CD4-positive, alpha-beta T cell treated with Interferon alpha-2 for 1 hour (primary cell): ENCODE measurements around the gene POU2F1.
A peak's percentile ranks its signal among the peaks of the same experiment; 100 is the strongest.
"Not testable (repeated sequence)": the region's sequence is repeated elsewhere in the genome, so short reads cannot be mapped to it uniquely, and the experiment has no call there.

Source experiments
- DNase-seq, 2 donors: peaks; one replicate each; pipeline ENCODE4 v3.0.0-alpha.2; 2020 to 2022

The POU2F1 gene

DNA sequence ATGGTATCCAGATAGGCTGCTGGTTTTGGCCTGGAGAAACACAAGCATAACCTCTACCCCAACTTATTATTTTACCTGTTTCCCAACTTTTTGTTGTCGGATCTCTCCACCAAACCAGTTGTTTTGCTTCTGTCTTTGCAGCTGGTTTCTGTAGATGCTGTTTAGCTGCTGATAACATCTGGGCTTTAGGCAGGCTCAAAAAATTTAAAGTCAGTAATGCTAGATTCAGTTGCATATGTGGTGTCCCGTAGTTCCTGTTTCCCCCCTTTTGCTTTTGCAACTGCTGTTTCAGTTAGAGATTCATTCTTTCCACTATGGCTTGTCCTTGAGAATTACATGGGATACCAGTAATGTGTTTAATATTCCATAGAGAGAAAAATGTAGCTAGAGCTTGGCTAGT lies 98.5 kb downstream of the POU2F1 start:
- not testable (repeated sequence) for DNase-seq

DNA sequence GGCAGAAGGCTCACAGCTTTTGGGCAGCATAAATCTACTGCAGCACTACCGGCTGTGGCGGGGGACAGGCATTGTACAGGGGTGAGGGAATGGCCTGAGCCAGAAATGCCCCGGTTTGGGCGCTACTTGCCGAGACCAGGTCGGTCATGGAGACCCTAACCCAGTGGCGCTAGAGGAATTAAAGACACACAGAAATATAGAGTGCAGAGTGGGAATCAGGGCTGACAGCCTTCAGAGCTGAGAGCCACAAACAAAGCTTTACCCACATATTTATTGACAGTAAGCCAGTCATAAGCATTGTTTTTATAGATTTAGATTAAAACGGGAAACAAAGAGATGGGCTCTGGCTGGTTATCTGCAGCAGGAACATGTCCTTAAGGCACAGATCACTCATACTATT lies 101.8 kb downstream of the POU2F1 start:
- no peak for DNase-seq

DNA sequence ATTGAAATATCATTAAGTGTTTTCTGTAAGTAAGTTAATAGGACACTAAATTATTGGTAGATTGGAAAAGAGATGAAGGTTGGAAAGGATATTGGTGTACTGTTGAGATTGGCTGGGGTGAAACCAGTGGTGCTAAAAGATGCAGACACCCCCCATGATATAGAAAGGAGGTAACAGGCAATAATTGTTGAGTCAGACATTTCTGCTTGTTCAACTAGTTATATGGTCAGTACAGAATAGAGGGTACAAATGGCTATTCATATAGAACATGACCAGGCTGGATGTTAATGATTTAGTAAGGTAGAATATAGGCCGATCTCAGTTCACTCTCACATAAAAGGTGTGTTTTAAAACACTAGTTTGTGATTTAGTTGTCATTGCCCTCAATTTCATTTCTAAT lies 104.5 kb downstream of the POU2F1 start:
- DNase-seq: no peak

DNA sequence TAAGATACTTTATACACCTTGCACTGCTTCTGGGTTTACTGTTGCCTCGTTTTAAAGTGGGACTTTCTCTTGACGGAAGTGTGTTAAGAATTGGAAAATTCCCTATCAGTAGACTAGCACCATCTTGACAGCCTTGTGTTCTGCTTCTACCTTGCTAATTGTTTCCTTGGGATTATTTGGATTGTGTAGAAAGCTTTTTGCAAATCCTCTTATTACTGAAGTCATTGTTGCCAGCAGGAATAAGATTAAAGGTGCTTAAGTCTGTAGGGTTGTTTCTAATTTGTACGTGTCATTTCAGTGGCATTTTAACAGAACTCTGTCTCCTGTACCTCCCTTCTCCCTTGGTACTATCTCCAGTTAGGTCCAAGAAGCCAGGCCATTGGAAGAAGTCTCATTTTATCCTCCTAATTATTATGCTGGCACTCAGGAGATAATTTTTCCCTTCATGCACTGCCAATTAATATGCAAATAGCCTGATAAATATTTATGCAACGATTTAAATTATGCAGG lies 107.7 kb downstream of the POU2F1 start:
- no peak for DNase-seq

DNA sequence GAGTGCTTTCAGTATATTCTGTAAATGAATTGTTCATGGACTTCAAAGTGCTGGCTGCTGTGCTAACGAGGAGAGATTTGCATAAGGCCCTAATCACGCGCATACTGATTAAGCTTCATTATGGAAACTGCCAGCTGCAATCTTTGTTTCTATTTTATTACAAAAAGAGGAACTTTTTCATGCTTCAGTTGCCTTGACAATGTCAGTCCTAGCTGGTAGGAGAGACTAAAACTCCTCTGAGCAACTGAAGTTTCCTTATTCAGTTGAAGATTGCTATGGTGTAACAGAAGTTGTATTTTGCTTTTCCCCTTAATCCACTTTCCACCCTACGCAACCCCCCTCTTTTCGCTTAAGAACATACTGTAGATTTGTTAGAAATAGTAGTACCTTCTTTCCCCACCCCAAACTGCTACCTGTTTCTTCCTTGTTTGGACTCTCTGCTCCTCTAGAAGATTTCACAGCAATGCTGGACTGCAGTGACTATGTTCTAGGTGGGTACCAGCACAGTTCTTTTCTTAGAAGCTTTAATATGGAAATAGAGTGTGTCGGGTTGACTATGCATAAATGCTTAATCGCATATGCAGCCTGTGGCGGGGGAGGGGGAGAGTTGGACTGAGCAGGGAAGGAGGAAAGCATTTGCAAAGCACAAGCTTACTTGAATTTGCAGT lies 108.3 kb downstream of the POU2F1 start:
- DNase-seq: peak in 1 of 2 donors; percentile 13

DNA sequence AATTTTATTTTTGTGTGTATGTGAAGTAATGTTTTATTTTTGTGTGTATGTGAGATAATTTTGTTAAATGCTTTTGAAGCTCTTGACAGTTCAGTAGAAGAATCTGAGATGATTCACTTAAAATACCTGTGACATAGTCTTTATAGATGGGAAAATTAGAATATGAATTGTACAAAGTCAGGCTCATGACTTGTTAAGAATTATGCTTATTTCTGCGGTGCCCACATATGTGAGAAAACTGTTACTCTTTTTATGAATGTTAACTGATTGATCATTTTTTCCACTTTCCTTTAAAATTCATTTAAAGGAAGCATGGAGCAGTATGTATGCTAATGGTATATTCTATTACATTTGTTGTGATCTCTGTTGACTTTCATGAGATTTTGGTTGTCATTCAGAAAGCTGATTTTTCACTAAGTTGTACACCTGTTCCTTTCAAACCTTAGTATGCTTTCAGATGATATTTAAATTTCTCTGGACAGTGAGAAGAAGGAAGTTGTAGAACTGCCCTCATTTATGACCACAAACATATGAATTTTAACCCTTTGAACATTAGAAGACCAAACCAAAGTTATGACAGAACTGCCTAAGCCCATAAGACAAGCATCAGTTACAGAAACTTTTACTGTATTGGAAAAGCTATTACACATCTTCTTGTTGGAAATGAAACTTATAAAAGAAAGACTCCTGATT lies 110.1 kb downstream of the POU2F1 start:
- no peak for DNase-seq

DNA sequence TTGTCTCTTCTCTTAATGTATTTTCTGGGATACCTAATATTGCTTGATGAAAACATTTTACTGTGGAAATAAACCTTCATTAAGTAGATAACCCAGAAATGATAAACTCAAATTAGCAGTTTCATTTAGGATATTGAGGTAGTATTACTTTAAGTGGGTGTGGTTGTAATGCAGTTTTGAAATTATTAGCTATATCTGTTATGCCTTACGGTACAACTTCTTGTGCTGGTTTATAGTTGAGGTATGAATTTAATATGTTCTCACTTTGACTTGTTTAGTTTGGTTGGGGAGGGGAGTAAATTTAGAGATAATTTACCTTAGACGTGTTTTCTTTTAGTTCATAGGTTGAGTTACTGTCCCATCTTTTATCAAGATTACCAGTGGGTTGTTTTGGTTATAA lies 111.0 kb downstream of the POU2F1 start:
- DNase-seq: no peak

DNA sequence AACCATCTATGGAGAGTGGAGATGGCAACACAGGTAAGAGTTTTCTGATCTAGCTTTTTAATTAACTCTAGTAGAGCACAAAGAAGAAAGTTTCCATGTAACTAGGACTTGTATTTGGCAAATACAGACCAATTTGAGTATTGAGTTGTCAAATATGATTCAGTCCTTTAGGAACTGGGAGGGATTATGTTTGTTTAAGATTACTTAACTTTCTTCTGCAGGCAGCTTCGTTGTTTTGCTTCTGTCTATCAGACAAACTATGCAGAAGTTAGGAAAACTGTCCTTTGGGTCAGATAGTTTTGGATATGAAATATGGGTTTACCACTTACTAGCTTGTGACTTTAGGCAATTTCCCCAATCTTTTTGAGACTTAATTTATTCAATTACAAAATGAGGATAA lies 111.8 kb downstream of the POU2F1 start:
- DNase-seq: no peak

DNA sequence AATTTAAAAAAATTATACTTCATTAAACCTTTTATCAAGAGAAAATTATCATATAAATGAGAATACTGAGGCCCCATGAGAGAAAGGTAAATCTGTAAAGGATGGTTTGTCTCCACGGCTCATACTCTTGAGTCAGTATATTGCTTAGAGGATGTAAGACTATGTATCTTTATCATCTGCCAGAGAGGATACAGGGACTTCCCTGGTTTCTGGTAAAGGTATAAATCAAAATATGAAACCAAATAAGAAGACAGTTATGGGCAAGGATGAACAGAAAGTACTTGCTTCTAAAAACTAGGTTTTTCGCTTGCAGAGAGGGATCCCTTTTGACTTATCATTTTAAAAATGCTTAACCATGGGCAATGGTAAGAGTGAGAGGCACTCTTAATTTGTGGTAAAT lies 112.4 kb downstream of the POU2F1 start:
- DNase-seq: no peak

DNA sequence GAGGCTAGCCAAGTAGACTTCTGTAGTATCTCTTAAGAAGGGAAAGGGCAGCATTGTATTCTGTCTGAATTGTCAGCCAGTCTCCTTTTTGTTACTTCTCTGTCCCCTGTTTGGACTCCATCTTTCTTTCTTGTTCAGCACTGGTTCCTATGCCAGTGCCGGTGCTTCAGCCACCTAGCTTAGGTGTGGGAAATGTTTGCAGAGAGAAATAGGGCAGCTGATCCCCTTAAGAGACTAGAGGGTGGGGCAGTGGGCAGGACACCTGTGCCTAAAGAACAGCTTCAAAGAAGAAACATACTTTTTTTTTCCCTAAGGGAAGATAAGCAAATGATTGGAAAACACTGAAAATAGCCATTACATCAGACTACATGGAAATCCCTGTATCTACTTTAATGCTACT lies 113.0 kb downstream of the POU2F1 start:
- no peak for DNase-seq

DNA sequence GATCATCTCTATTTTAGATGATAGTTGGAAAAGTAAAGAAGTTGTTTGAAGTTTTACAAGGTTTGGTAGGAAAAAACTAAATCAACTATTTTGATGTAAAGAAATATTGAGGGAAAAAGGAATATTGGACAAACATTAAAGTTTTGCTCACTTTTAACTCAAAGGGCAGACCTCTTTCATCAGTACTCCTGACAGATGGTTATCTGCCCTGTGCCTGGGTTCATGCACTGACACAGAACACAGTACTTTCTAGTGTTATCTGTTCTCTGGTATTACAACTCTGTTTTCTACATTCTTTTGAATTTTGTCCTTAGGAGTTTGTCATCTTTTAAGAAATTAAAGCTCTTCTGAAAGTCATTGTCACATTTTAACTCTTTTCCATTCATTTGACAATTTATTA lies 118.7 kb downstream of the POU2F1 start:
- DNase-seq: no peak

DNA sequence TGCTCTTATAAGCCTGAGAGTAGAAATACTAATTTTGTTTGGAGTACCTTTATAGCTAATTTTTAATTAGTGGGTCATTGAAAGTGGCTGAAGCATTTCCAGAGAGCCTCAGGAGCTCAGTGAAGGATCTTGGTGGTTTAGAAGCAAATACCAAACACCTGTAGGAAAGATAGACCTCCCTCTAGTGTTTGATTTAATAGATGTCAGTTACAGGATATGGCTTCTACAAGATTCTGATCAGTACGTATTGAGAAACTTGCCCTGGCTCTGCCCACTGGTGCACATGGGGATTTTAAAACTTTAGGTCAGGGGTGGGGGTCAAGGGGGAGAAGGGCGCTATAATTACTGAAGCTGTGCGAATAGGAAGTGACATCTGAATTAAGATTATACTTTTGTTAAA lies 122.2 kb downstream of the POU2F1 start:
- DNase-seq: peak in 1 of 2 donors; percentile 24

DNA sequence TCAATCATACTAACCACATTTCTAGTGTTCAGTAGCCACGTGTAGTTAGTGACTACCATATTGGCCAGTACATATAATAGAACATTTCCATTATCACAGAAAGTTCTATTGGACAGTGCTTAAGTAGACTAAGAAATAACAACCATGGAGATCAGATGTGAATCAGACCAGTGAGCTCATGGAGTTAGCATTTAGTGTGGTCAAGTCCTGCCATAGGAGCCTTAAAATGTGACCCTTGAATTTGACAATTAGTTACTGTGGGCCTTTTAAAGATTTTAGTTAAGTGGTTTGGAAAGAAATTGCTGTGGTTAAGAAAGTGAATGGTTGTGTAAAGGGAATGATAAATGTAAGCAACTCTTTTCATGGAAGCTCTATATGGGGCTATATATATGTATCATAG lies 123.4 kb downstream of the POU2F1 start:
- DNase-seq: no peak

DNA sequence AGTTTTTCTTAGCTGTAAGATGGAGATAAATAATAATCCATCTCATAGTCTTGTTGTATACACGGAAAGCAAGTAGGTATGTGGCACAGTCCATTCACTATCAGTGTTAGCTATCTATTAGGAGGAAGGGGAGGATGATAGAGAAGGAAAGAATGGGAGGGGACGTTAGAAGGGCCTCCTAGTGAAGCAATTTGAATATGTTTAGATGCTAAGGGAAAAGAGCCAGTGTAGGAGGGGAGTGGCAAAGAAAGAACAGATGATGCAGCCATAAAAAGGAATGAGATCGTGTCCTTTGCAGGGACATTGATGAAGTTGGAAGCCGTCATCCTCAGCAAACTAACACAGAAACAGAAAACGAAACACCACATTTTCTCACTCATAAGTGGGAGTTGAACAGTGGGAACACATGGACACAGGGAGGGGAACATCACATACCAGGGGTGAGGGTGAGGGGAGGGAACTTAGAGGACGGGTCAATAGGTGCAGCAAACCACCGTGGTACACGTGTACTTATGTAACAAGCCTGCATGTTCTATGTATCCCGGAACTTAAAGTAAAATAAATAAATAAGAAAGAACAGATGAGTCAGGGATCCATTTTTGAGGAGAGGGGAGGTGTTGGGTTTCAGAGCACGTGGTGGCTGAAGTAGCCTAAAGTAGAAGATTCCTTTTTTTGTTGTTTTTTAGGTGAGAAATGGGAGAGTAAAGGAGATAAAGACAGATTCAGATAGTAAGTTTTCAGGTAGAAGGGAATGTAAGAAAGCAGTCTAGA lies 124.1 kb downstream of the POU2F1 start:
- DNase-seq: no peak

DNA sequence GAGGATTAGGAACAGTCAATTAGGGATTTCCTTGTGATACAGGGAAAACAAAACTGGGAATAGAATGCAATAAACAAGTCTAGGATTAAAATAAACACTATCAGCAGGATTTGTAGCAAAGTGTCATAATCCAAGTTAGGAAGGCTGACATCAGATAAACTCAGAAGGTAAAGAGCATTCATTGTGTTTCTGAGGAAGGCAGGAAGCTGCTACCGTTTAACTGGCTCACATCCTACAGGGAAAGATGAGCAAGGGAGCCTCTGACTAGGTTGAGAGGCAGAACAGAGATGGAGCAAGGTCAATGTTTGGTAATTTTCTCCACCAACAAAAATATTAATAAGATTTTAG lies 124.7 kb downstream of the POU2F1 start:
- no peak for DNase-seq

DNA sequence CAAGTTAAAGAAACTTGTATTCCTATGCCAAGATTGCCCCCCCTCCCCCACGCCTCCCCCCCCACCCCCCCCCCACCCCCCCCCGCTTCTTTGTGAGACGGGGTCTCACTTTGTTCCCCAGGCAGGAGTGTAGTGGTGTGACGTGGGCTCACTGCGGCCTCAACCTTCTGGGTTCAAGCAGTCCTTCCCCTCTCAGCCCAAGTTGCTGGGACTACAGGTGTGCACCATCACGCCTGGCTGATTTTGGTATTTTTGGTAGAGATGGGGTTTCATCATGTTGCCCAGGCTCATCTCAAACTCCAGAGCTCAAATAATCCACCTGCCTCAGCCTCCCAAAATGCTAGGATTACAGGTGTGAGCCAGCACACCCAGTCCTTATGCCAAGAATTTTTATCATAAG lies 136.6 kb downstream of the POU2F1 start:
- DNase-seq: no peak

DNA sequence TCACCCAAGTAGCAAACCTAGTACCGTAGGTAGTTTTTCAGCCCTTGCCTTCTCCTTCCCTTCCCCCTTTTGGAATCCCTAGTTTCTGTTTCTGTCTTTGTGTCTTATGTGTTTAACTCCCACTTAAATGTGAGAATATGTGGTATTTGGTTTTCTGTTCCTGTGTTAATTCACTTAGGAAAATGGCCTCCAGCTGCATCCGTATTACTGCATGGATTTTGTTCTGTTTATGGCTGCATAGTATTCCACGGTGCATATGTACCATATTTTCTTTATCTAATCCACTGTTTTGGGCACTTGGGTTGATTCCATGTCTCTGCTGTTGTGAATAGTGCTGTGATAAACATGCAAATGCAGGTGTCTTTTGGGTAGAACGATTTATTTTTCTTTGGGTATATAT lies 138.6 kb downstream of the POU2F1 start:
- no peak for DNase-seq

DNA sequence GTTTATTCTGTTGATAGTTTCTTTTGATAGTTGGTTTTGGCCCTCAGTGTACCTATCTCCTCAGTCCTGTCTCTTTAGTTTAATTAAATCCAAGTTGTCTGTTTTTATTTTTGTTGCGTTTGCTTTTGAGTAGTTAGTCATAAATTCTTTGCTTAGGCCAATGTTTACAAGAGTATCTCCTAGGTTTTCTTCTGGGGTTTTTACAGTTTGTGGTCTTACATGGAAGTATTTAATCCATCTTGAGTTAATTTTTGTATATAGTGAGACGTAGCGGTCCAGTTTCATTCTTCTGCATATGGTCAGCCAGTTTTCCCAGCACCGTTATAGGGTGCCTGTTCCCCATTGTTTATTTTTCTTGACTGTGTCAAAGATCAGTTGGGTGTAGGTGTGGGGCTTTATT lies 139.4 kb downstream of the POU2F1 start:
- no peak for DNase-seq

DNA sequence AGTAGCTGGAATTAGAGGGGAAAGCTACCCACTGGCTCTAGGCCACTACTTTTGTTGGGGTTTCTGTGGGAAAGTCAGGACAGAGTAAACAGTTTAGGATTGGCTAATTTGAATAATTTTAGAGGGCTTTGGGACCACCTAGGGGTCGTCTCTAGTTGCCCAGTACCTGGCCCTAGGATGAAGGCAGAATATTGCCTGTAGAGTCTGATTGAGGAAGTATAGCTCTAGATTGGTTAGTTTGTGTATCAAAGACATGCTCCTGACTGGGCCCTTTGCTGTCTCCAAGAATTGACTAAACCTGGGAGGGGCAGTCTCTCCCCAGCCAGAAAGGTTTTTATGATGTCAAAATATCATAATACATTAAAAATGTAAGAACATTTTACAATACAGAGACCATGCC lies 142.0 kb downstream of the POU2F1 start:
- no peak for DNase-seq

DNA sequence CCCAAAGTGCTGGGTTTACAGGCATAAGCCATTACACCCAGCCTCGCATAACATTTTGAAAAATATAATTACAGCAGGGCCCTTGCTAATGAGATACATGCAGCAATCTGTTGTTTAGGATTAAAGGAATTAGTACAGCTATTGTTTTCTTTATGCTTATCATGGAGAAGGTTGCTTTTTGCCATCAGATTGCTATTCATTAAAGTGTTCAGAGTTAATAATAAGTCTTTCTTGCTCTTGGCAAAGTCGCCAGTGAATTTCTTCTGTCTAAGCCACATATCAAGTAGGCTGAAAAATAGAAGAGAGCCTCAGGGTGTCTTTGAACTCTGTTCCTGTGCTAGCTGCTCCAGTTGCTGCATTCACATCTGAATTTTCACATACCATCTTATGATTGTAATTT lies 144.1 kb downstream of the POU2F1 start:
- no peak for DNase-seq

DNA sequence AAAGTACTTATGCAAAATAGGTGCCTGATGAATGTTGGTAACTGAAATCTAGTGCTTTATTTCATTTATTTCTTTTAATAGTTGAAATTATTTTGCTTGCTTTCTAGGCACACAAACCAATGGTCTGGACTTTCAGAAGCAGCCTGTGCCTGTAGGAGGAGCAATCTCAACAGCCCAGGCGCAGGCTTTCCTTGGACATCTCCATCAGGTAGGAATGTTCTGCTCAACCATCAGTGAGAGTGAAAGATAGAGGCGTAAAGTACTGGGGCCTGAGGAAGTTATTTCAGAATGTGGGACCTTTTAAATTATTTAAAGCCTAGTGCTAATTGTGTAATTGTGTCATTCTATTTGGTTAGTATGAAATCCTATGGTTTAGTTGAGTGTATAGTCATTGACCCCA lies 144.7 kb downstream of the POU2F1 start:
- no peak for DNase-seq

DNA sequence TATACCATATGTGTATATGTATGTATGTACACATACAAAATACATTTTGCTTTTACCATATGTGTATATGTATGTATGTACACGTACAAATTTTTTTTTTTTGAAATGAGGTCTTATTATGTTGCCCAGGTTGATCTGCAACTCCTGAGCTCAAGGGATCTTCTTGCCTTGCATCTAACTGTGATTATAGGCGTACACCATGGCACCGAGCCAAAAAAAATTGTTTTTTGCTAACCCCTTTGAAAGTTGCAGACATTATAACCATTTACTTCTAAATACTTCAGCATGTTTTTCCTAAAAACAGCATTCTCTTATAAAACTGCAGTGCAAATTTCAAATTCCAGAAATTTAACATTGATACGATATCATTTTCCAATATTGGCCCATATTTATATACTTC lies 147.0 kb downstream of the POU2F1 start:
- no peak for DNase-seq

DNA sequence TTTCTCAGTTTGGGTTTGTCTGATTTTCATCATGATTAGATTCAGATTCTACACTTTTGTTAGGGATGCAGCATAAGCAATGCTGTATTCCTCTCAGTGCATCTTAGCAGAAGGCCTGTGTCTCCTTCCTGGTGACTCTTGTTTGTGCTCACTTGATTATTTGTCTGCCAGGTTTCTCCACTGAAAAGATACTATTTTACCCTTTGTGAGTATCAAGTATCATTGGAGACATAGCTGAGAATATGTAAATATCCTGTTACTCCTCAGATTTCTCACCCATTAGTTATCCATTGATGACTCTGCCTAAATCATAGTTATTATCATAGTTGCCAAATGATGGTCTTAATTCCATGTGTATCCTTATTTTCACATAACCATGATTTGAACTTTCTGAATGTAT lies 148.5 kb downstream of the POU2F1 start:
- no peak for DNase-seq

DNA sequence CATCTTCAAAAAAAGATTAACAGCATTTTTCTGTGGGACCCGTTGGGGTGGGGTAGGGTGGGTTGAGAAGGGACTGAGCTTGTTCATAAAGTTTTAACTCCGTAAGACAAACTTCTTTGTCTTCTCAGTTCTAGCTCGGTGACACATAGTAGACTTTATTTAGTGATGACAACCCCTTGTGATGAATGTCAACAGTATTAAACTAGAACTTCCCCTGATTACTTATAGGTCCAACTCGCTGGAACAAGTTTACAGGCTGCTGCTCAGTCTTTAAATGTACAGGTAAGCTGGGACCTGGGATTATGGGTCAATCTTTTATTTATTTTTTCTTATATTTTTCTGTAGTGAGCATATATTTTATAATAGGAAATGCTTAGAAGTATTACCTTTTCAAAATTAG lies 149.2 kb downstream of the POU2F1 start:
- no peak for DNase-seq
